ENCODE data around the gene CLECL1.
"Not testable (repeated sequence)": the region's sequence is repeated elsewhere in the genome, so short reads cannot be mapped to it uniquely, and the experiment has no call there.

The CLECL1 gene

GRCh38 chr12:9719790-9720189 is 13.1 kb downstream of the CLECL1 start:
- no peak for DNase-seq

- no peak for DNase-seq
Measured at GRCh38 chr12:9718968-9719367, 13.9 kb downstream of the CLECL1 start.

GRCh38 chr12:9717070-9717925 is 15.6 kb downstream of the CLECL1 start:
- no peak for DNase-seq

- DNase-seq: not testable (repeated sequence)
Measured at GRCh38 chr12:9713032-9713558, 19.8 kb downstream of the CLECL1 start.

- DNase-seq: no peak
Measured at GRCh38 chr12:9711664-9712063, 21.2 kb downstream of the CLECL1 start.

- DNase-seq: no peak
Measured at GRCh38 chr12:9710584-9711375, 22.1 kb downstream of the CLECL1 start.

GRCh38 chr12:9708853-9709252 is 24.0 kb downstream of the CLECL1 start:
- DNase-seq: no peak

- peak; percentile 82 for DNase-seq
Measured at GRCh38 chr12:9707864-9708808, 24.8 kb downstream of the CLECL1 start.

GRCh38 chr12:9707356-9707755 is 25.5 kb downstream of the CLECL1 start:
- DNase-seq: peak; percentile 33

- DNase-seq: no peak
Measured at GRCh38 chr12:9706086-9706685, 26.7 kb downstream of the CLECL1 start.

- DNase-seq: not testable (repeated sequence)
Measured at GRCh38 chr12:9704561-9704960, 28.3 kb downstream of the CLECL1 start.

- peak; percentile 72 for DNase-seq
Measured at GRCh38 chr12:9702255-9702654, 30.6 kb downstream of the CLECL1 start.

GRCh38 chr12:9701380-9702154 is 31.3 kb downstream of the CLECL1 start:
- DNase-seq: peak; percentile 37

GRCh38 chr12:9700606-9700956 is 32.3 kb downstream of the CLECL1 start:
- DNase-seq: no peak

GRCh38 chr12:9699898-9700605 is 32.8 kb downstream of the CLECL1 start:
- no peak for DNase-seq

GRCh38 chr12:9699269-9699897 is 33.5 kb downstream of the CLECL1 start:
- no peak for DNase-seq

- DNase-seq: no peak
Measured at GRCh38 chr12:9698681-9699080, 34.2 kb downstream of the CLECL1 start.

GRCh38 chr12:9697619-9698018 is 35.3 kb downstream of the CLECL1 start:
- no peak for DNase-seq

- DNase-seq: not testable (repeated sequence)
Measured at GRCh38 chr12:9695661-9696060, 37.2 kb downstream of the CLECL1 start.

- DNase-seq: not testable (repeated sequence)
Measured at GRCh38 chr12:9695150-9695549, 37.7 kb downstream of the CLECL1 start.

Measured in CD4-positive, alpha-beta T cell treated with Interleukin-10 for 1 hour (primary cell).